Thoracic aorta (tissue), 2 donors: ENCODE measurements around the gene VPS29. TPM values are rescaled to one million over a fixed set of nuclear protein-coding genes. Genes with fewer than 3 reads are reported as not detected.

Experiments used
- ATAC-seq: fragments of 150-250 bp; one replicate; pipeline ENCODE4 v1.8.0; 2017; ENCODE audit warnings: low read depth; ENCODE audit not compliant: insufficient number of reproducible peaks, low FRiP score
- DNase-seq: peaks from one replicate; pipeline ENCODE4 v3.0.0-alpha.2; 2020; ENCODE audit warnings: low spot score
- H3K27ac ChIP-seq, 2 donors: fragments of 200-600 bp; sonication (generic); 1 replicate in 1 of 2; 2 replicates in 1 of 2; pipeline ENCODE4 v1.5.1; 2016; ENCODE audit warnings: mild to moderate bottlenecking in 2 of 2, moderate library complexity in 2 of 2
- H3K27me3 ChIP-seq: fragments of 200-600 bp; sonication (generic); replicated peaks from 2 replicates; pipeline ENCODE4 v1.6.0; 2016; ENCODE audit warnings: mild to moderate bottlenecking; ENCODE audit not compliant: insufficient read depth
- H3K36me3 ChIP-seq: fragments of 200-600 bp; sonication (generic); one replicate; pipeline ENCODE4 v1.5.1; 2016
- H3K4me1 ChIP-seq, 2 donors: fragments of 200-600 bp; sonication (generic); 1 replicate in 1 of 2; 2 replicates in 1 of 2; pipeline versions ENCODE4 v1.5.1 to v1.6.0; 2016; ENCODE audit warnings: low read depth in 2 of 2, mild to moderate bottlenecking in 1 of 2; ENCODE audit not compliant: control insufficient read depth in 1 of 2
- H3K4me3 ChIP-seq: fragments of 200-600 bp; sonication (generic); 2 replicates; pipeline ENCODE4 v1.5.1; 2016; ENCODE audit warnings: mild to moderate bottlenecking
- H3K9me3 ChIP-seq: fragments of 200-600 bp; sonication (generic); 2 replicates; pipeline ENCODE4 v1.5.1; 2016
- total RNA-seq, 2 donors: library from RNA; depleted of rRNA; stranded (reverse); fragments of >200 nt; gene quantifications; one replicate each; pipeline versions ENCODE4 v1.1.0 to v1.2.3, GENCODE V29; 2016
- TF ChIP-seq, protein P1 (sequence below): fragments of 200-600 bp; sonication (generic); IDR thresholded peaks from one replicate; pipeline ENCODE4 v1.5.1; 2019; ENCODE audit warnings: antibody characterized with exemption

VPS29 gene
- total RNA-seq, 2 donors from 2014 or later = 77.7 to 82.6 TPM

- no peak for DNase-seq
- Histone ChIP-seq H3K27ac (no peak overlapping the region), H3K4me1 (peaks cover 23 to 29% of the 10 kb centered on the region in 2 donors), H3K36me3 (no peaks in the 10 kb centered on the region), H3K9me3 (no peaks in the 10 kb centered on the region), H3K27me3 (no peaks in the 10 kb centered on the region), H3K4me3 (no peak overlapping the region)
- TF ChIP-seq, protein P1, sequence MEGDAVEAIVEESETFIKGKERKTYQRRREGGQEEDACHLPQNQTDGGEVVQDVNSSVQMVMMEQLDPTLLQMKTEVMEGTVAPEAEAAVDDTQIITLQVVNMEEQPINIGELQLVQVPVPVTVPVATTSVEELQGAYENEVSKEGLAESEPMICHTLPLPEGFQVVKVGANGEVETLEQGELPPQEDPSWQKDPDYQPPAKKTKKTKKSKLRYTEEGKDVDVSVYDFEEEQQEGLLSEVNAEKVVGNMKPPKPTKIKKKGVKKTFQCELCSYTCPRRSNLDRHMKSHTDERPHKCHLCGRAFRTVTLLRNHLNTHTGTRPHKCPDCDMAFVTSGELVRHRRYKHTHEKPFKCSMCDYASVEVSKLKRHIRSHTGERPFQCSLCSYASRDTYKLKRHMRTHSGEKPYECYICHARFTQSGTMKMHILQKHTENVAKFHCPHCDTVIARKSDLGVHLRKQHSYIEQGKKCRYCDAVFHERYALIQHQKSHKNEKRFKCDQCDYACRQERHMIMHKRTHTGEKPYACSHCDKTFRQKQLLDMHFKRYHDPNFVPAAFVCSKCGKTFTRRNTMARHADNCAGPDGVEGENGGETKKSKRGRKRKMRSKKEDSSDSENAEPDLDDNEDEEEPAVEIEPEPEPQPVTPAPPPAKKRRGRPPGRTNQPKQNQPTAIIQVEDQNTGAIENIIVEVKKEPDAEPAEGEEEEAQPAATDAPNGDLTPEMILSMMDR = no peak
- ATAC-seq = no peak
Measured at GRCh38 chr12:110503432-110503831, 1.5 kb upstream of the VPS29 start.

GRCh38 chr12:110501399-110501751, 536 bp downstream of the VPS29 start:
- DNase-seq = no peak
- TF ChIP-seq, protein P1 = no peak

DNA sequence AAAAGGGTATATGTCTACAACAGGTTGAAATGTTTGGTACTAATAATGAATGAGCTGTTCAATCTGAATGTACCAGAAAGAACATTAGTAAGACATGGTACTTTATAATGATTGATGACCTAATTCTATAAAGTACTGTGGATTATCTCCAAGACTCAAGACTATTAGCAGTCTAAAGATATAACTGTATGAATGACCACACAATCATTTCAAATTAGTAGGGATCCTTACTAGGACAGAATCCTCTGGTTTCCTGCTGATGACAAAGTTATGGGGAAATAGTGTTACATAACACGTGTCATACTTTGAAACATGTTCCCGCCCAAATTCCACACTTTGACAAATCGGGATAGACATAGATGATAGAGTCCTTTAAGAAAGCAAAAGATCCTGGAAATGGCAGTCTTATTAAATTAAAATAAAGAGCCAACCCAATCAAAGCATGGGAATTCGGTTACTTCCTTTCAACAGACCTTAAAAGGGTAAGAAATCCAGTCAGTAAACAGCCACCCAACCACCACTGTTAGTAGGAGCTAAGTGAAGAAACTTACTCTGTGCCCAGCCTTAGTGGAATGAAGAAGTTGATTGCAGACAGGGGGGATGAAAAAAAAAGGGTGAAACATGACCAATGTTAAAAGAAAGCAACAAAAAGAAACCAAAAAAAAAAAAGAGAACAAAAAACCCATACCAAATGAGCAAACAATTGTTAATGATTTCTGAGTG, 2.8 kb downstream of the VPS29 start:
- no peak for DNase-seq
- no peaks in the 10 kb centered on the region for H3K27me3 ChIP-seq
- H3K36me3 ChIP-seq = peaks cover 23% of the 10 kb centered on the region
- H3K27ac ChIP-seq = no peak overlapping the region
- TF ChIP-seq, protein P1 = no peak
- ATAC-seq = no peak
- H3K9me3 ChIP-seq = no peaks in the 10 kb centered on the region
- H3K4me3 ChIP-seq = no peak overlapping the region
- H3K4me1 ChIP-seq = peaks cover 23 to 29% of the 10 kb centered on the region in 2 donors

More at GRCh38 chr12:110501399-110501751, 536 bp downstream of the VPS29 start:
- Histone ChIP-seq H3K36me3 (peaks cover 5% of the 10 kb centered on the region), H3K9me3 (no peaks in the 10 kb centered on the region), H3K27me3 (no peaks in the 10 kb centered on the region), H3K27ac (peak overlapping the region; percentile 93 to 97), H3K4me3 (peak overlapping the region; percentile 97), H3K4me1 (peaks cover 23 to 29% of the 10 kb centered on the region in 2 donors)
- ATAC-seq = no peak

GRCh38 chr12:110475426-110475825, 26.5 kb downstream of the VPS29 start:
- ATAC-seq (no peak), DNase-seq (no peak)
- TF ChIP-seq, protein P1 = no peak
- Histone ChIP-seq H3K27me3 (no peaks in the 10 kb centered on the region), H3K27ac (no peak overlapping the region), H3K4me1 (no peaks in the 10 kb centered on the region), H3K4me3 (no peak overlapping the region), H3K36me3 (peaks cover 5% of the 10 kb centered on the region), H3K9me3 (no peaks in the 10 kb centered on the region)

DNA sequence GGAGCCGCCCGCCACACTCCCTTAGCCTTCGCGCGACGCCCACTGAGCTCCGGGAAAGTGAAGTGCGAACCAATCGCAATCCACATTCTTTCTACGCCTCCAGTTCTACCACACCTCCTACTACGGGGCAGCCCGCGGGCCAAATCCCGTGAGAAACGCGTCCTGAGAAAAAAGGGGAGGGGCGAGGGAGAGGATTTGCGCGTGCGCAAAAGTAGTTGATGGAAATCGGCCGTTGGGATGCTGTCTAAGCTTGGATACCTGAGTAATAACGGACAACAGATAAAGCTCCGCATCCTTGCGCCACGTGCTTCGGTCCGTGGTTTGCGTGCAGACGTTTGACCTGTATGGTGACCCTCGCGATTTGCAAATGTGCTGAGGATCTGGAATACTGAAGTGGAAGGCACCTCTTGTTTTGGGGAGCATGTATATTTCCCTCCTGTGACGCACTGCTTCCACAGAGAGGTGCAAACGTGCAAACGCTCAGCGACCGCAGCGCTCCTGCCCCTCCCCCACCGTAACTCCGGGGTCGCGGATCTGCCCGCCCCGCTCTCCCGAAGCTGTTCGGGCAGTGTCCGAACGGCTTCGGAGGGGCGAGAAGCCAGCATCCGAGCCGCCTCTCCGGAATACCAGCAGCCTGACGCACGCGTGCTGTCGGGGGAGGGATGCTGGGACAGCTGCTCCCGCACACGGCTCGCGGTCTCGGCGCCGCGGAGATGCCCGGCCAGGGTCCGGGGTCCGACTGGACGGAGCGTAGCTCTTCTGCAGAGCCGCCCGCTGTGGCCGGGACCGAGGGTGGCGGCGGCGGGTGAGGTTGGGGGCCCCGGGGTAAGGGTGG, 33.5 kb downstream of the VPS29 start, which contains the start of the genes FAM216A and GPN3:
TSS of gene FAM216A (plus strand) at position 632 of the 835 bp plus-strand sequence. CDS start at position 663, 31 bp downstream.
TSS of gene GPN3 (minus strand) at position 44 of the 835 bp plus-strand sequence. CDS start 54 bp downstream, outside the sequence.
- ATAC-seq (peak; percentile 87), DNase-seq (peak; percentile 89)
- no peaks in the 10 kb centered on the region for H3K9me3 ChIP-seq
- peak within 1 kb of the TSS; percentile 86 for H3K4me3 ChIP-seq
- H3K27ac ChIP-seq = peak within 1 kb of the TSS; percentile 87 to 88
- H3K4me1 ChIP-seq = peaks cover 8 to 26% of the 10 kb centered on the region in 2 donors
- TF ChIP-seq, protein P1 = no peak
- no peaks in the 10 kb centered on the region for H3K36me3 ChIP-seq
- H3K27me3 ChIP-seq = no peaks in the 10 kb centered on the region
